CMK (cell line): Measurements from ENCODE around the gene CISH.

Experiments used
- DNase-seq: peaks from one replicate; pipeline ENCODE4 v3.0.0-alpha.2; 2010; ENCODE audit warnings: low read depth

Gene CISH

GRCh38 chr3:50571486-50571885, 40.1 kb downstream of the CISH start:
- DNase-seq: no peak

- DNase-seq: no peak
Observed at GRCh38 chr3:50570508-50571279, 40.9 kb downstream of the CISH start.

- DNase-seq: peak; percentile 86
Observed at GRCh38 chr3:50568947-50569749, 42.4 kb downstream of the CISH start, which contains the start of gene HEMK1. TSS of gene HEMK1 (plus strand) at chr3:50569522. CDS start at chr3:50571105, 1,583 bp downstream.

GRCh38 chr3:50567386-50568167, 44.0 kb downstream of the CISH start, which contains the start of gene C3orf18:
TSS of gene C3orf18 (minus strand) at chr3:50567747. CDS start at chr3:50565699, 2,048 bp downstream.
- peak; percentile 88 for DNase-seq

DNA sequence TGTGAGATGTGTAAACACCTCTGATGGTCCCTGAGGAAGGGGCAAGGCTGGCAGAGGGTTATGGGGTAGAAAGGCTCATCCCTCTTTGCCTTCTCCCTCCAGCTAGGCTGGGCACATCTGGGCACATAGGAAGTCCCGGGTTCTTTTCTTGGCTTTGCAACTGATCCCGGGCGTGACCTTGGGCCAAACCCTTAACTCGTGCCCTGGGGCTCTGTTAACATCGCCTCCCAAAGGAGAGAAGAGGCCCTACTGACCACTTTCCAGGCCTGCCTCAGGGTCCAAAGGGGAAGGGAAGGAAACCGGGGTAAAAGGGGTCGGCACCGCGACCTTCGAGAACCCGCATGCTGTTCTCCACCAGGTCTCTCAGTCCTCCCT, 44.6 kb downstream of the CISH start:
- no peak for DNase-seq

- DNase-seq: no peak
Observed at GRCh38 chr3:50564321-50564720, 47.3 kb downstream of the CISH start.

DNA sequence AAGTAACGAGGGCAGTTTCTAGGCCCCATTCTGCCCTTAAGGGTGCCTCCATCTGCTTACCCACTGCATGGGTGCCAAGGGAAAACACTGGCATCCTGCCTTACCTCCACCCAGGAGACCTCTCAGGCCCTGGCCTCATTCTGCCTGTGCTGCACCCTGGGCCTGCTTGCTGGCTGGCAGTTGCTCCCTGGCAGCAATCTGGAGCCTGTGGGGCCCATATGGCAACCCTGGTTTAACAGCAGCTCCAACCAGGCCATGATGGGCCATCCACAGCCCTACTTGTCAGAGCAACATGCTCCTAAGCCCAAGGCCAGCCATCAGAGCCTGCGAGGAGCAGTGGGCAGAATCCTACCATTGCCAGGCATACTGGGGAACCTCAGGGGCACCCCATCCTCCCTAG, 47.7 kb downstream of the CISH start:
- DNase-seq: no peak

DNA sequence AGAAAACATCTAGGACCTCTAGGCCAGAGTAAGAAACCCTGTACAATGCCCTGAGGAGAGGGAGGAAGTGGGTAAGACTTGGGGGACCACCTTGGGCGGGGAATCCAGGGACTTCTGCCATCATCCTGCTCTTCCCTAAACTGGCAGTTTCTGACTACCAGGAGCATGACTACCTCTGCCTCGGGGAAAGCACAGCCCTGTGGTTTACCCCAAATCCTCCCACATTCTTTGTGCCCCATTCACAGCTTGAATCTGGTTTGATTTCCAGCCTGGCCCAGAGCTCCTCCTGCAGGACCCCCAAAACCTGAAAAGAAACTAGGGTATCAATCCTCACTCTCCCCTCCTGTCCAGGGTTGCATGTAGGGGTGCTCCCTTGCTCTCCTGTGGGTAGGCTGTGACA, 48.7 kb downstream of the CISH start:
- no peak for DNase-seq

GRCh38 chr3:50559702-50560101, 51.9 kb downstream of the CISH start:
- no peak for DNase-seq

GRCh38 chr3:50557915-50558314, 53.7 kb downstream of the CISH start:
- no peak for DNase-seq

DNA sequence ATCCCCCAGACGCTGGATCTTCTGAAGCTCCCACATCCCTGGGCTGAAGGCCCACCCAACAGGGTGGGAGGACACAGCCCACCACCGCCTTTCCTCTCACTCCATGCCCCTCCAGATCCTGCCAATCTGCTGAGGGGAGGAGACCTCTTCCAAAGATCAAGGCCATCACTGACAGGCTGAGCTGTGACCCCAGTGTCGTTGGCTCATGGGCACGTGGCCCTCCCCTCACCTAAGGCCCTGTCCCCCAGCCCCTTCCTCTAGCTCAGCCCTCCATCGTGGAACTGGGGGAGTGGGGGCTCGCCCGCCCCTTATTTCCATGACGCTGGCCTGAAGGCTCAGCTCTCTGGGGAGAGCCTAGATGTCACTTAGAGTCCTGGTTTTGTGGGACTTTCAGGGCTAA, 54.5 kb downstream of the CISH start:
- no peak for DNase-seq
